Natural killer cell (primary cell): Measurements from ENCODE around the gene SNRK. TPM values are rescaled to one million over a fixed set of nuclear protein-coding genes. Genes with fewer than 3 reads are reported as not detected.

ENCODE experiments used
- ATAC-seq, 3 donors: fragments of 150-1000 bp in 2 of 3; fragments of 200-7000 bp in 1 of 3; cut with Tn5 transposase; 1 replicate in 1 of 3; 2 replicates in 2 of 3; pipeline ENCODE4 v1.10.0; 2021; ENCODE audit warnings: mild to moderate bottlenecking in 2 of 3, moderate library complexity in 2 of 3
- DNase-seq, 2 donors: peaks; one replicate each; pipeline versions ENCODE4 v3.0.0 to v3.0.0-alpha.2; 2013 to 2021; ENCODE audit warnings: mixed read lengths in 1 of 2
- H3K27ac ChIP-seq: one replicate; pipeline ENCODE4 v1.5.1; 2013; ENCODE audit warnings: mild to moderate bottlenecking, low read length
- H3K27me3 ChIP-seq: one replicate; pipeline ENCODE4 v1.6.1; 2013; ENCODE audit warnings: low read length; ENCODE audit not compliant: control insufficient read depth, insufficient read depth
- H3K36me3 ChIP-seq: one replicate; pipeline ENCODE4 v1.6.1; 2013; ENCODE audit warnings: low read length; ENCODE audit not compliant: control insufficient read depth, insufficient read depth
- H3K4me1 ChIP-seq: one replicate; pipeline ENCODE4 v1.6.1; 2013; ENCODE audit warnings: low read length; ENCODE audit not compliant: control insufficient read depth, insufficient read depth
- H3K4me3 ChIP-seq: one replicate; pipeline ENCODE4 v1.5.1; 2013; ENCODE audit warnings: low read length
- H3K9me3 ChIP-seq: one replicate; pipeline ENCODE4 v1.6.1; 2013; ENCODE audit warnings: low read length; ENCODE audit not compliant: control insufficient read depth, insufficient read depth
- H3K27ac Mint-ChIP-seq, 2 donors: one replicate each; pipeline ENCODE4 v1.8.0; 2022; ENCODE audit warnings: mild to moderate bottlenecking in 2 of 2, mixed read lengths in 2 of 2, moderate library complexity in 1 of 2
- H3K27me3 Mint-ChIP-seq, 2 donors: one replicate each; pipeline ENCODE4 v1.8.0; 2022; ENCODE audit warnings: low read depth in 2 of 2, mixed read lengths in 2 of 2
- H3K36me3 Mint-ChIP-seq: one replicate; pipeline ENCODE4 v1.8.0; 2022; ENCODE audit warnings: mixed read lengths
- H3K4me1 Mint-ChIP-seq, 2 donors: one replicate each; pipeline ENCODE4 v1.8.0; 2022; ENCODE audit warnings: mixed read lengths in 2 of 2
- H3K4me3 Mint-ChIP-seq: one replicate; pipeline ENCODE4 v1.8.0; 2022; ENCODE audit warnings: mild to moderate bottlenecking, moderate library complexity, mixed read lengths
- H3K9me3 Mint-ChIP-seq, 2 donors: one replicate each; pipeline ENCODE4 v1.8.0; 2022; ENCODE audit warnings: mixed read lengths in 2 of 2
- CTCF ChIP-seq: fragments of 200-600 bp; IDR thresholded peaks from one replicate; pipeline ENCODE4 v1.8.0; 2022; ENCODE audit warnings: antibody characterized with exemption
- WGBS: methylation state at CpG from one replicate; pipeline ENCODE4 v1.1.7; 2013; ENCODE audit warnings: missing lambda C conversion rate; ENCODE audit not compliant: insufficient coverage; 5-methylcytosine and 5-hydroxymethylcytosine counted together
- intact Hi-C: fragments of 100-400 bp; cut with micrococcal nuclease; formaldehyde crosslinking; loops from one replicate; pipeline ENCODE4 v1.14.2; 2022
- total RNA-seq, 4 donors: library from RNA; stranded (reverse); fragments of 120-200 nt in 1 of 4; gene quantifications; one replicate each; pipeline versions ENCODE4 v1.2.3 to v1.2.4, GENCODE V29; 2013 to 2022

Gene SNRK
- total RNA-seq = 100 to 1,000 TPM; 177 to 209 (median 186) TPM
- total RNA-seq (2013) = 161 TPM

GRCh38 chr3:43286115-43286840, at the start of gene SNRK:
Gene SNRK, plus strand, starts transcription at chr3:43286540. Its CDS starts 16,664 bp downstream, at chr3:43303204.
- Mint-ChIP-seq H3K27me3 (no peaks in the 10 kb centered on the region), H3K36me3 (no peaks in the 10 kb centered on the region), H3K4me3 (peak within 1 kb of the TSS; percentile 91), H3K27ac (peak within 1 kb of the TSS; percentile 94 to 97), H3K9me3 (no peaks in the 10 kb centered on the region), H3K4me1 (peaks cover 39 to 48% of the 10 kb centered on the region in 2 donors)
- Histone ChIP-seq H3K36me3 (peaks cover 15% of the 10 kb centered on the region), H3K9me3 (no peaks in the 10 kb centered on the region), H3K27ac (peak within 1 kb of the TSS; percentile 92), H3K4me3 (peak within 1 kb of the TSS; percentile 71), H3K27me3 (no peaks in the 10 kb centered on the region), H3K4me1 (peaks cover 28% of the 10 kb centered on the region)
- intact Hi-C loops = loop anchor here (2.0 to 5.0 kb wide), 6 partner anchors 61 to 274 kb away; no protein-coding TSS in a partner anchor
- DNase-seq = peak; percentile 93 to 97
- WGBS = under 1% methylated on average over 91 of the region's 91 CpGs
- ATAC-seq = peak; percentile 81 to 95 (median 88)
- TF ChIP-seq CTCF = peak; percentile 17

DNA sequence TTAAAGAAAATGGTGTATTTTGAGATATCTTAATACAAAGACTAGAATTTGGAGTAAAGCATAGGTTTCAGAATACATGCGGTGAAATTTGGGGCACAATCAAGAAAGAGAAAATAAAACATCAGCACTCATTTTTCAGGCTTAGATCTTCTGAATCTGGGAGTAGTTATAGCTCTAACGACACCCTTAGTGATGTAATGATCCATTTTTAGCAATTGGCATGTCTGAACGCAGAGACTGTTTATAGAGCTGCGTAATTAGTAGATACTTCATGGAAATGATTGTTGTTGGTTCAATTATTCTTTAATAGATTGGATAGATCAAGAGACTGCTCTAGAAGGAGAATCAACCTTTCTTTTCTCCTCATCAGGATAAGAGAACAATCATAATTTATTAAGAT, 47.5 kb upstream of the SNRK start:
- no peak overlapping the region for H3K27ac ChIP-seq
- no peak for TF ChIP-seq CTCF
- Mint-ChIP-seq H3K9me3 (peaks cover 0 to 2% of the 10 kb centered on the region in 2 donors), H3K4me1 (peaks cover 13 to 21% of the 10 kb centered on the region in 2 donors), H3K27ac (no peak overlapping the region), H3K36me3 (peaks cover 14% of the 10 kb centered on the region), H3K27me3 (peaks cover 0 to 2% of the 10 kb centered on the region in 2 donors), H3K4me3 (no peak overlapping the region)
- ATAC-seq (no peak), DNase-seq (no peak)
- intact Hi-C loops = no loop called here
- H3K9me3 ChIP-seq = peaks cover 5% of the 10 kb centered on the region
- H3K27me3 ChIP-seq = no peaks in the 10 kb centered on the region
- no peak overlapping the region for H3K4me3 ChIP-seq
- WGBS = 89% methylated on average over 4 of the region's 4 CpGs
- no peaks in the 10 kb centered on the region for H3K36me3 ChIP-seq
- H3K4me1 ChIP-seq = peaks cover 10% of the 10 kb centered on the region

- Mint-ChIP-seq H3K9me3 (peaks cover 0 to 2% of the 10 kb centered on the region in 2 donors), H3K36me3 (peaks cover 14% of the 10 kb centered on the region), H3K4me3 (no peak overlapping the region), H3K4me1 (peaks cover 22 to 31% of the 10 kb centered on the region in 2 donors), H3K27ac (no peak overlapping the region), H3K27me3 (peaks cover 0 to 2% of the 10 kb centered on the region in 2 donors)
- 91% methylated on average over 3 of the region's 3 CpGs for WGBS
- no peak overlapping the region for H3K4me3 ChIP-seq
- ATAC-seq (no peak), DNase-seq (no peak)
- TF ChIP-seq CTCF = no peak
- no peak overlapping the region for H3K27ac ChIP-seq
- H3K4me1 ChIP-seq = peaks cover 15% of the 10 kb centered on the region
- H3K27me3 ChIP-seq = no peaks in the 10 kb centered on the region
- intact Hi-C loops = no loop called here
- no peaks in the 10 kb centered on the region for H3K36me3 ChIP-seq
- H3K9me3 ChIP-seq = peaks cover 5% of the 10 kb centered on the region
Observed at GRCh38 chr3:43239755-43240154, 46.6 kb upstream of the SNRK start.
